ENCODE measurements around the gene RGS13. TPM values are rescaled to one million over a fixed set of nuclear protein-coding genes. Genes with fewer than 3 reads are reported as not detected.
"Not testable (repeated sequence)": the region's sequence is repeated elsewhere in the genome, so short reads cannot be mapped to it uniquely, and the experiment has no call there.

RGS13 gene
- polyA plus RNA-seq, 3 donors, result not detected

DNA sequence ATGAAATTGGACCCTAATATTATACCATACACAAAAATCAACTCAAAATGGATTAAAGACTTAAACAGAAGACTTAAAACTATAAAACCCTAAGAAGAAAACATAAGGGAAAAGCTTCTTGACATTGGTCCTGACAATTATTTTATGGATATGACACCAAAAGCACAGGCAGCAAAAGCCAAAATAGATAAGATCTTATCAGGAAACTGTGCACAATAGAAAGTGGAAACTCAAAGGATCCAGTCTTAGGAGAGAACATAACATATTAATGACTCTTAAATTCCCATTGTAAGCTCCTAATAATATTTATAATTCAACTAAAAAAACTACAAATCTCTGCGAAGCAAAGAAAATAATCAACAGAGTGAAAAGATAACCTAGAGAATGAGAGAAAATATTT, 39.8 kb downstream of the RGS13 start:
- no peak for DNase-seq (ENCODE audit: low read depth in 3 of 3, low spot score in 2 of 3)

- DNase-seq (ENCODE audit: low read depth in 3 of 3, low spot score in 2 of 3), result no peak
These were observed 42.2 kb downstream of the RGS13 start for GRCh38 chr1:192678099-192678498.

GRCh38 chr1:192682335-192682734, 46.4 kb downstream of the RGS13 start:
- DNase-seq (ENCODE audit: low read depth in 3 of 3, low spot score in 2 of 3), result no peak

DNA sequence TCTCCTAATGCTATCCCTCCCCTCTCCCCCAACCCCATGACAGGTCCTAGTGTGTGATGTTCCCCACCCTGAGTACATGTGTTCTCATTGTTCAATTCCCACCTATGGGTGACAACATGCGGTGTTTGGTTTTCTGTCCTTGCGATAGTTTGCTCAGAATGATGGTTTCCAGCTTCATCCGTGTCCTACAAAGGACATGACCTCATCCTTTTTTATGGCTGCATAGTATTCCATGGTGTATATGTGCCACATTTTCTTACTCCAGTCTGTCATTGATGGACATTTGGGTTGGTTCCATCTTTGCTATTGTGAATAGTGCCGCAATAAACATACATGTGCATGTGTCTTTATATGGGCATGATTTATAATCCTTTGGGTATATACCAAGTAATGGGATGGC, 47.1 kb downstream of the RGS13 start:
- DNase-seq (ENCODE audit: low read depth in 3 of 3, low spot score in 2 of 3), result not testable (repeated sequence)

GRCh38 chr1:192689459-192689858, 53.5 kb downstream of the RGS13 start:
- no peak for DNase-seq (ENCODE audit: low read depth in 3 of 3, low spot score in 2 of 3)

GRCh38 chr1:192691041-192691440, 55.1 kb downstream of the RGS13 start:
- no peak for DNase-seq (ENCODE audit: low read depth in 3 of 3, low spot score in 2 of 3)

DNA sequence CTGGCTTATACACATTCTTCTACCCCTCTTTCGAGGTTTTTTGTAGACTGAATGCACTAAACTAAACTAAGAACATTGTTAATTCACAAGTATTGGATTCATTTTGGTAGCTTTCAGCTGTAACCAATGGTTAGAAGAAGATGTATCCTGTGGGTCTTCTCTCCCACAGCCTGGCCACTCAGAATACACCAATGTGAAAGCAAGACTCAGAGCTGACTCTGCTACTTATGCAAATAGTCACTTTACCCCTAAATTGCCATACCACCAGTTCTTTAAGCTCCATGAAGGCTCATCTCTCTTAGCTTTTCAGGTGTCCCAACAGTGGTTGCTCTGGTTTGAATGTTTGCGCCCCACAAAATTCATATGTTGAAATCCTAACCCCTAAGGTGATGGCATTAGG, 60.1 kb downstream of the RGS13 start:
- no peak for DNase-seq (ENCODE audit: low read depth in 3 of 3, low spot score in 2 of 3)

GRCh38 chr1:192697771-192698170, 61.8 kb downstream of the RGS13 start:
- DNase-seq (ENCODE audit: low read depth in 3 of 3, low spot score in 2 of 3), result no peak

DNA sequence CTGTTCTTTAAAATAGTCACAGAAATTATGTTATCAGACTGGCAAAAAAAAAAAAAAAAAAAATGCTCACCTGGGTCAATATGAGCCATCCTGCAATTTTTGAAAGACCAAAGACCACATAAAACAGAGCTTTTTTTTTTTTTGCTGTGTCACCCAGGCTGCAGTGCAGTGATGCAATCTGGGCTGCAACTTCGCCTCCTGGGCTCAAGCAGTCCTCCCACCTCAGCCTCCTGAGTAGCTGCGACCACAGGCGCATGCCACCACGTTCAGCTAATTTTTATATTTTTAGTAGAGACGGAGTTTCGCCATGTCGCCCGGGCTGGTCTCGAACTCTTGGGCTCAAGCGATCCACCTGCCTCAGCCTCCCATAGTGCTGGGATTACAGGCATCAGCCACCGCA, 62.8 kb downstream of the RGS13 start:
- DNase-seq (ENCODE audit: low read depth in 3 of 3, low spot score in 2 of 3), result no peak

- peak in 1 of 3 donors; percentile 19 for DNase-seq (ENCODE audit: low read depth in 3 of 3, low spot score in 2 of 3)
These were observed 64.9 kb downstream of the RGS13 start for GRCh38 chr1:192700834-192701271.

DNA sequence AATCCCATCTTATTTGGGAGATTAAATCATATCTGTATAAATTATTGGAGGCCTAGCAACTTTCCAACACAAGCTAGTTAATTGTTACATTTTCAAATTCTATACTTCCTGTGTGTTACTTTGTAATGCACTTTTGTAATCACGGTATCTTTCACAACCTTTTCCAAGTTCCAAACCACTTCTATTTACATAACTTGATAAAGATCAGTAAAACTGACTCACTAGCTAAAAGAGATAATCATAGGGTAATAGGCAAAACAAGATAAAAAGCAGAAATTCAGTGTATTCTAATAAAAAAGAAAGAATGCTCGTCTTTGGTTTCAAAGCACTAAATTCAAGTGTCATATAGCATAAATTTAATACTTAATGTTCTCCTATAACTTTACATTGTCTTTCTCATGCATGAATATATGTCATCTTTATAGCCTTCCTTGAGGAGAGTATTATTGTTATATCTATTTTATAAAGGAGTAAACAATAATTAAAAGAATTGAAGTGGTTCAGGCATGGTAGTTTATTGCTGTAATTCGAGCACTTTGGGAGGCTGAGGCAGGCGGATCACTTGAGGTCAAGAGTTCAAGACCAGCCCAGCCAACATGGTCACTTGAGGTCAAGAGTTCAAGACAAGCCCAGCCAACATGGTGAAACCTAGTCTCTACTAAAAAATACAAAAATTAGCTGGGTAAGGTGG, 66.4 kb downstream of the RGS13 start:
- no peak for DNase-seq (ENCODE audit: low read depth in 3 of 3, low spot score in 2 of 3)

- no peak for DNase-seq (ENCODE audit: low read depth in 3 of 3, low spot score in 2 of 3)
These were observed 67.6 kb downstream of the RGS13 start for GRCh38 chr1:192703283-192704206.

DNA sequence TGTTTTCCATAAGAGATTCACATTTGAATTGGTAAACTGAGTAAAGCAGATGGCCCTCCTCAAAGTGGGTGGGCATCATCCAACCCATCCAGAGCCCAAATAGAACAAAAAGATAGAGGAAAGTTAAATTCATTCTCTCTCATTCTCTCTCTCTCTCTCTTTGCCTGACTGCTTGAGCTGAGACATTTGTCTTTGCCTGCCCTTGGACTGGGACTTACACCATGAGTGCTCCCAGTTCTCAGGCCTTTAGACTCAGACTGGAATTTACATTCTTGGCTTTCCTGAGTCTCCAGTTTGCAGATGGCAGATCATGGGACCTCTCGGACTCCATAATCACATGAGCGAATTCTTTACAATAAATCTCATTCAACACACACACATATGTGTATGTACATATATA, 69.6 kb downstream of the RGS13 start:
- DNase-seq (ENCODE audit: low read depth in 3 of 3, low spot score in 2 of 3), result no peak

GRCh38 chr1:192706936-192707335, 71.0 kb downstream of the RGS13 start:
- no peak for DNase-seq (ENCODE audit: low read depth in 3 of 3, low spot score in 2 of 3)

GRCh38 chr1:192707978-192708547, 72.1 kb downstream of the RGS13 start:
- no peak for DNase-seq (ENCODE audit: low read depth in 3 of 3, low spot score in 2 of 3)

DNA sequence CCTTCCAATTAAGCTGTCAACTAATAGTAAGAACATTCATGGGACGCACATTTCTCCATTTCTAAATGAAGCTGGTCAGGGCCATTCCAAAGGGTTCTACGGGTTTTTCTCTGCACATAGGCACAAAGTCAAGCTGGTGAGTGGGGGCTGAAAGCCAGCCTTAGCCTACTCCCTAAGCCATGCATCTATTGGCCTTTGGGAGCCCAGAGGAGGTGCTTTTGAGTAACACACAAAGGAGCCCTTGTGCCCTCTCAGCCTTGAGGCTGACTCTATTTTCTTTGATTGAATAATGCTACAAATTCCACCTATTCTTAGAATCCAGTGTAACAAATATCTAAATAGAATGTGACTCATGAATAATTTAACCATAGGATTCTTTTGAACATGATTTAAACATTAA, 73.6 kb downstream of the RGS13 start:
- DNase-seq (ENCODE audit: low read depth in 3 of 3, low spot score in 2 of 3), result no peak

Other genes starting within 250 kb of the RGS13 start
- 1 to 10 TPM; 2.1 to 4.6 (median 3.5) TPM for gene RGS1, start 60.4 kb upstream of the RGS13 start, polyA plus RNA-seq (ENCODE audit: insufficient read length in 3 of 3)
- 10 to 100 TPM; 36.8 to 44.2 (median 36.9) TPM for gene RGS2, start 172.9 kb downstream of the RGS13 start, polyA plus RNA-seq (ENCODE audit: insufficient read length in 3 of 3)